ENCODE data around the gene NTHL1. TPM values are rescaled to one million over a fixed set of nuclear protein-coding genes. Genes with fewer than 3 reads are reported as not detected.

NTHL1 gene
- total and polyA plus RNA-seq, 3 experiments from 2014 or later, result 16.3 to 29.5 (median 28.7) TPM

DNA sequence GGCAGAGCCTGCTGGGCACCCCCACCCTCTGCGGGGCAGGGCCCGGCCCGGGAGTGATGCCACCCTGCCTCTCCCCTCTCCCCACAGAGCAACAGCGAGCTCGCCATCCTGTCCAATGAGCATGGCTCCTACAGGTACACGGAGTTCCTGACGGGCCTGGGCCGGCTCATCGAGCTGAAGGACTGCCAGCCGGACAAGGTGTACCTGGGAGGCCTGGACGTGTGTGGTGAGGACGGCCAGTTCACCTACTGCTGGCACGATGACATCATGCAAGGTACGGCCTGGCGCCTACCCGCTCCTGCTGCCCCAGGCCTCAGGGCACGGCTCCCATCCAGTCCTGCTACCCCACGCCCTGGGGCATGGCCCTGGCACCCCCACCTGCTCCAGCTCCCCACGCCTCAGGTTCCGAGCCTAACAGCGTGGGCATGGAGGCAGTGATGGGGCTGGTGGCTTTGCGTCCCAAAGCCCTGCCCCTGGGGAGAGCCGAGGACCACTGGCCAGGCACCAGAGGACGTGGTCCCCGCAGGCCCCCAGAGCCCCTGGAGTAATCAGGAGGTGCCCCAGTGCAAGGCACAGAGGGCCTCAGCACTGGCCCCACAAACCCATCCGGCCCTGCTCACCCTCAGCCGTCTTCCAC lies 38.6 kb upstream of the NTHL1 start:
- no peaks in the 10 kb centered on the region for H3K27me3 Mint-ChIP-seq
- Histone ChIP-seq H3K27me3 (ENCODE audit: insufficient read depth, low read length, poor library complexity, severe bottlenecking) (no peaks in the 10 kb centered on the region), H3K4me1 (ENCODE audit: insufficient read depth, low read length) (no peaks in the 10 kb centered on the region), H3K36me3 (ENCODE audit: insufficient read depth, low read length) (no peaks in the 10 kb centered on the region), H3K9me3 (ENCODE audit: low read length) (no peaks in the 10 kb centered on the region), H3K27ac (ENCODE audit: low read depth, low read length) (no peak overlapping the region), H3K4me3 (ENCODE audit: low read length) (no peak overlapping the region)
- no peak overlapping the region for H3K27ac Mint-ChIP-seq
- no peak overlapping the region for H3K4me3 Mint-ChIP-seq
- H3K9me3 Mint-ChIP-seq, result no peaks in the 10 kb centered on the region
- DNase-seq, result no peak
- ChIA-PET POLR2A (no interaction called here), CTCF (interaction anchor here (0.9 kb wide), 1 partner anchor 615 kb away, joined by 3 read pairs; no protein-coding TSS in a partner anchor)
- peaks cover 0 to 3% (median 0%) of the 10 kb centered on the region in 3 donors for H3K4me1 Mint-ChIP-seq
- H3K36me3 Mint-ChIP-seq, result peaks cover 0 to 66% (median 2%) of the 10 kb centered on the region in 3 donors

DNA sequence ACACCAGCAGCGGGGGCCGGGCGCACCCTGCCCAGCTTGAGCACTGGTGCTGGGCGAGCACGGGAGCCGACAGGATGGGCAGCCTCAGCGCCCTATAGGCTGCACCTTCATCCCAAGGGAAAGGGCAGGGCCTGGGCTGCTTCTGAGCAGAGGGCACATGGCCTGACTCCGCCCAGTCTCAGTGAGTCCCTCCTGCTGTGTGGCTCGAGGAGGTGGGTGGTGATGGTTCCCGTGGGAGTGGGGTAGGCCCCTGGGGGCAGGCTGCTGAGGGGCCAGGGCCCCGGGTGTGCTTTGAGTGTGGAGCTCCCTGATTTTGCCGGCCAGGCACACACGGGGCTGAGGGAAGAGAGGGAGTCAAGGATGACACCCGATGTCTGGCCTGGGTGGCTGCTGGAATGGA lies 38.0 kb upstream of the NTHL1 start:
- Mint-ChIP-seq H3K9me3 (no peaks in the 10 kb centered on the region), H3K27ac (no peak overlapping the region), H3K4me1 (peaks cover 0 to 3% (median 0%) of the 10 kb centered on the region in 3 donors), H3K4me3 (no peak overlapping the region), H3K27me3 (no peaks in the 10 kb centered on the region), H3K36me3 (peaks cover 0 to 70% (median 2%) of the 10 kb centered on the region in 3 donors)
- H3K27me3 ChIP-seq (ENCODE audit: insufficient read depth, low read length, poor library complexity, severe bottlenecking), result no peaks in the 10 kb centered on the region
- no peak for DNase-seq
- no peaks in the 10 kb centered on the region for H3K9me3 ChIP-seq (ENCODE audit: low read length)
- H3K36me3 ChIP-seq (ENCODE audit: insufficient read depth, low read length), result no peaks in the 10 kb centered on the region
- H3K4me1 ChIP-seq (ENCODE audit: insufficient read depth, low read length), result no peaks in the 10 kb centered on the region
- POLR2A ChIA-PET, result no interaction called here
- CTCF ChIA-PET, result interaction anchor here (0.9 kb wide), 1 partner anchor 615 kb away, joined by 3 read pairs; no protein-coding TSS in a partner anchor
- H3K4me3 ChIP-seq (ENCODE audit: low read length), result no peak overlapping the region
- no peak overlapping the region for H3K27ac ChIP-seq (ENCODE audit: low read depth, low read length)

DNA sequence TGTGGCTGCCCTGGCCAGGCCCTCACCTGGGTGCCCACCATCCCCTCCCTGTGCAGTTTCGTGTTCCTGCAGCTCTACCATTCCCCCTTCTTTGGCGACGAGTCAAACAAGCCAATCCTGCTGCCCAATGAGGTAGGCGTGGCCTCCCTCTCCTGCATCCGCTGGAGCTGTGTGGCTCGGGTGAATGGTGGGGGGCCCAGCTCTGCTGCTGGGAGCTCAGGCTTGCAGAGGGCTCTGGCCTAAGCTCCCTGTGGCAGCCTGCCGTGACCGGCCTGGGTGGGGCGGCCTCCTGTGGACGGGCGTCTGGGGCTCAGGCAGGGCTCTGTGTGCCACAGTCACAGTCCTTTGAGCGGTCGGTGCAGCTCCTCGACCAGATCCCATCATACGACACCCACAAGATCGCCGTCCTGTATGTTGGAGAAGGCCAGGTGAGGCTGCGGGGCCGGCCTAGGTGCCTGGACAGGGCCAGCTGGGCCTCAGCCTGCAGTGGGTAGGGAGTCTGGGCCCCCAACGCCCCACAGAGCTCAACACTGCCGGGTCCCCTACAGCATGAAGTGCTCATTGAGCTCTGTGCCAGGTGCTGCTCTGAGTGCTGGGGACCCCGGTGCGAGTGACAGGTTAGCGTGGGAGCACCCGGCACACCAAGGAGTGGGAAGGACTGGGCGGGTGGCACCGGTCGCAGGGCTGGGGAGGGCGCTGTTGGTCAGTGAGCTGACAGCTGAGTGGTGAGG lies 37.4 kb upstream of the NTHL1 start:
- CTCF ChIA-PET, result no interaction called here
- H3K9me3 Mint-ChIP-seq, result no peaks in the 10 kb centered on the region
- no peak overlapping the region for H3K4me3 ChIP-seq (ENCODE audit: low read length)

GRCh38 chr16:2083876-2084780 lies 36.5 kb upstream of the NTHL1 start:
- POLR2A ChIA-PET, result no interaction called here
- H3K36me3 ChIP-seq (ENCODE audit: insufficient read depth, low read length), result no peaks in the 10 kb centered on the region
- H3K27ac Mint-ChIP-seq, result peak overlapping the region in 1 of 8 donors; percentile 38
- H3K27me3 ChIP-seq (ENCODE audit: insufficient read depth, low read length, poor library complexity, severe bottlenecking), result no peaks in the 10 kb centered on the region
- H3K9me3 Mint-ChIP-seq, result no peaks in the 10 kb centered on the region
- H3K27me3 Mint-ChIP-seq, result no peaks in the 10 kb centered on the region
- H3K36me3 Mint-ChIP-seq, result peaks cover 0 to 67% (median 1%) of the 10 kb centered on the region in 3 donors
- CTCF ChIA-PET, result no interaction called here
- no peak overlapping the region for H3K27ac ChIP-seq (ENCODE audit: low read depth, low read length)
- DNase-seq, result no peak
- H3K9me3 ChIP-seq (ENCODE audit: low read length), result no peaks in the 10 kb centered on the region
- H3K4me3 ChIP-seq (ENCODE audit: low read length), result no peak overlapping the region
- no peak overlapping the region for H3K4me3 Mint-ChIP-seq
- H3K4me1 Mint-ChIP-seq, result peaks cover 0 to 3% (median 0%) of the 10 kb centered on the region in 3 donors
- H3K4me1 ChIP-seq (ENCODE audit: insufficient read depth, low read length), result no peaks in the 10 kb centered on the region

More for the DNA sequence above, 37.4 kb upstream of the NTHL1 start:
- no peak overlapping the region for H3K4me3 Mint-ChIP-seq
- no peak overlapping the region for H3K27ac Mint-ChIP-seq
- Histone ChIP-seq H3K4me1 (ENCODE audit: insufficient read depth, low read length) (no peaks in the 10 kb centered on the region), H3K36me3 (ENCODE audit: insufficient read depth, low read length) (no peaks in the 10 kb centered on the region), H3K9me3 (ENCODE audit: low read length) (no peaks in the 10 kb centered on the region), H3K27me3 (ENCODE audit: insufficient read depth, low read length, poor library complexity, severe bottlenecking) (no peaks in the 10 kb centered on the region), H3K27ac (ENCODE audit: low read depth, low read length) (no peak overlapping the region)
- no peak for DNase-seq
- H3K36me3 Mint-ChIP-seq, result peaks cover 0 to 68% (median 2%) of the 10 kb centered on the region in 3 donors
- no peaks in the 10 kb centered on the region for H3K27me3 Mint-ChIP-seq
- POLR2A ChIA-PET, result no interaction called here
- peaks cover 0 to 3% (median 0%) of the 10 kb centered on the region in 3 donors for H3K4me1 Mint-ChIP-seq

GRCh38 chr16:2083409-2083808 lies 35.8 kb upstream of the NTHL1 start:
- Mint-ChIP-seq H3K27me3 (no peaks in the 10 kb centered on the region), H3K27ac (no peak overlapping the region)
- POLR2A ChIA-PET, result no interaction called here

DNA sequence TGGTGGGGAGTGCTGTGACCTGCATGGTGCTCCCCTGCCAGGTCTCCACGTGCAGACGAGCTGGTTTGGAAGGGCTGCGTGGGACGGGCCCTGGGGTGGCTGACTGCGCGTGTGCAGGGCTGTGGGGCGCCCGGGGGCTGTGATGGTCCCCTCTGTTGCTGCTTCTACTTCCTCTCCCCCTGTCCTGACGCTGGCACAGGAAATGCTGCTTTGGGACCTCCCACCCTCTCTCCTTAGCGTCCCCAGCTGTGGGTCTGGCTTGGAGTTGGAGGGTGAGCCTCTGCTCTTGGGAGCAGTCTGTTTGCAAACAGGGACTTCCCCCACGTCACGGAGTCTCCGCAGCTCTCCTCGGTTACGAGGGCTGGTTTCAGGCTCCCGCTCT lies 35.3 kb upstream of the NTHL1 start:
- Histone ChIP-seq H3K27me3 (ENCODE audit: insufficient read depth, low read length, poor library complexity, severe bottlenecking) (no peaks in the 10 kb centered on the region), H3K9me3 (ENCODE audit: low read length) (no peaks in the 10 kb centered on the region), H3K4me3 (ENCODE audit: low read length) (no peak overlapping the region), H3K4me1 (ENCODE audit: insufficient read depth, low read length) (no peaks in the 10 kb centered on the region), H3K36me3 (ENCODE audit: insufficient read depth, low read length) (no peaks in the 10 kb centered on the region), H3K27ac (ENCODE audit: low read depth, low read length) (no peak overlapping the region)
- CTCF ChIA-PET, result interaction anchor here (0.8 kb wide), 1 partner anchor 17 kb away, joined by 3 read pairs; no protein-coding TSS in a partner anchor
- Mint-ChIP-seq H3K9me3 (no peaks in the 10 kb centered on the region), H3K27ac (no peak overlapping the region), H3K4me1 (peaks cover 0 to 3% (median 0%) of the 10 kb centered on the region in 3 donors), H3K27me3 (no peaks in the 10 kb centered on the region), H3K36me3 (peaks cover 0 to 64% (median 0%) of the 10 kb centered on the region in 3 donors), H3K4me3 (no peak overlapping the region)
- POLR2A ChIA-PET, result no interaction called here
- DNase-seq, result no peak

More at GRCh38 chr16:2083409-2083808, 35.8 kb upstream of the NTHL1 start:
- CTCF ChIA-PET, result interaction anchor here (0.8 kb wide), 1 partner anchor 17 kb away, joined by 3 read pairs; no protein-coding TSS in a partner anchor
- no peaks in the 10 kb centered on the region for H3K36me3 ChIP-seq (ENCODE audit: insufficient read depth, low read length)
- Mint-ChIP-seq H3K4me3 (no peak overlapping the region), H3K36me3 (peaks cover 0 to 67% (median 0%) of the 10 kb centered on the region in 3 donors), H3K9me3 (no peaks in the 10 kb centered on the region), H3K4me1 (peaks cover 0 to 3% (median 0%) of the 10 kb centered on the region in 3 donors)
- no peak for DNase-seq
- no peaks in the 10 kb centered on the region for H3K4me1 ChIP-seq (ENCODE audit: insufficient read depth, low read length)
- no peak overlapping the region for H3K4me3 ChIP-seq (ENCODE audit: low read length)
- no peaks in the 10 kb centered on the region for H3K9me3 ChIP-seq (ENCODE audit: low read length)
- no peak overlapping the region for H3K27ac ChIP-seq (ENCODE audit: low read depth, low read length)
- H3K27me3 ChIP-seq (ENCODE audit: insufficient read depth, low read length, poor library complexity, severe bottlenecking), result no peaks in the 10 kb centered on the region

DNA sequence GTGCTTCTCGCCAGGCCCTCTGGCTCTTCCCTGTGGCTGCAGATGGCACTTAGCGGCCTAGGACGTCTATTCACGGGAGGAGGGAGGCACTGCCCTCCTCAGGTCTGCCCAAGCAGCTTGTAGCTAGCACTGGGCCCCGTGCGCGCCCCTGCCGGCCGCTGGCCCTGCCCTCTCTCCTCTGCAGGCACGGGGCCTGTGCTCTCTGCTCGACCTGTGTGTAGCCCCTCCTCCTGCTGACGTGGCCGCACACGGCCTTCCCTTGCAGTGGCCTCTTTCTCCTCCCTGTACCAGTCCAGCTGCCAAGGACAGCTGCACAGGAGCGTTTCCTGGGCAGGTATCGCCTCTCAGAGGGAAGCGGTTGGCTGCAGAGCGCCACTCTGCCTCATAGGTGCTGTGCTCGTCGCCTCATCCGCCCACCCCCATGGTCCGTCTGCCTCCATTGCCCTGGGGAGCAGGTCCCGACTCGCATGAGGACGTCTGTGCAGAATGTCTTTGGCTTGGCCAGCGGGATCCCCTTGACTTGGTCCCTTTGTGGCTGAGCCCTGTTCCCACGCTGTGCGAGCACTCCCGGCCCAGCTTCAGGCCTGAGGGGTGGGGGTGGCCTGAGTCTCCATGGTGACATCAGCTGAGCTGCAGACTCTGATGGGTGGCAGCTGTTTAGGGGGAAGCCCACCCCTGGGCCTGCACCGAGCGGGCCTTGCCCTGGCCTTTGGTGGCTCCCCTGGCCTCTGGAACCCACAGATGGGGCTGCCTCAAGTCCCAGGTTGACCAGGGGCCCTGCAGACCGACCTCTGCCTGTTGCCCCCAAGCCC lies 34.7 kb upstream of the NTHL1 start:
- no peaks in the 10 kb centered on the region for H3K4me1 ChIP-seq (ENCODE audit: insufficient read depth, low read length)
- H3K27ac ChIP-seq (ENCODE audit: low read depth, low read length), result no peak overlapping the region
- Mint-ChIP-seq H3K4me3 (no peak overlapping the region), H3K9me3 (no peaks in the 10 kb centered on the region), H3K27me3 (no peaks in the 10 kb centered on the region), H3K27ac (peak overlapping the region in 1 of 8 donors; percentile 42), H3K4me1 (peaks cover 0 to 3% (median 0%) of the 10 kb centered on the region in 3 donors), H3K36me3 (peaks cover 0 to 61% (median 0%) of the 10 kb centered on the region in 3 donors)
- H3K27me3 ChIP-seq (ENCODE audit: insufficient read depth, low read length, poor library complexity, severe bottlenecking), result no peaks in the 10 kb centered on the region
- no peaks in the 10 kb centered on the region for H3K36me3 ChIP-seq (ENCODE audit: insufficient read depth, low read length)
- ChIA-PET CTCF (interaction anchor here (0.8 kb wide), 1 partner anchor 16 kb away, joined by 3 read pairs; no protein-coding TSS in a partner anchor), POLR2A (no interaction called here)
- no peak for DNase-seq
- no peaks in the 10 kb centered on the region for H3K9me3 ChIP-seq (ENCODE audit: low read length)
- H3K4me3 ChIP-seq (ENCODE audit: low read length), result no peak overlapping the region
